AG10803 (cell line): ENCODE results near the gene SLC30A10.
"Not testable (repeated sequence)": the region's sequence is repeated elsewhere in the genome, so short reads cannot be mapped to it uniquely, and the experiment has no call there.

ENCODE experiments used
- DNase-seq: peaks from one replicate; pipeline ENCODE4 v3.0.0; 2010; ENCODE audit warnings: low read depth
- H3K4me3 ChIP-seq: 2 replicates; pipeline ENCODE4 v1.5.1; 2011; ENCODE audit warnings: mild to moderate bottlenecking, low read length, control low read depth
- CTCF ChIP-seq: conservative IDR thresholded peaks from 2 replicates; pipeline ENCODE4 v1.5.1; 2011; ENCODE audit warnings: mild to moderate bottlenecking, low read length, control low read depth, inconsistent platforms

Gene SLC30A10

GRCh38 chr1:219871427-219872057 lies 56.8 kb downstream of the SLC30A10 start:
- no peak overlapping the region for H3K4me3 ChIP-seq
- TF ChIP-seq CTCF = no peak
- no peak for DNase-seq

- not testable (repeated sequence) for DNase-seq, H3K4me3 ChIP-seq
Observed at GRCh38 chr1:219868615-219869014, 59.7 kb downstream of the SLC30A10 start.
